HG03432 (cell line): ENCODE results near the gene THADA.
"Not testable (repeated sequence)": the region's sequence is repeated elsewhere in the genome, so short reads cannot be mapped to it uniquely, and the experiment has no call there.

ENCODE experiments used
- ATAC-seq: cut with Tn5 transposase; IDR thresholded peaks from one replicate; pipeline ENCODE4 v1.9.1; 2021; ENCODE audit warnings: mild to moderate bottlenecking, moderate library complexity; ENCODE audit not compliant: unreplicated experiment

Gene THADA

DNA sequence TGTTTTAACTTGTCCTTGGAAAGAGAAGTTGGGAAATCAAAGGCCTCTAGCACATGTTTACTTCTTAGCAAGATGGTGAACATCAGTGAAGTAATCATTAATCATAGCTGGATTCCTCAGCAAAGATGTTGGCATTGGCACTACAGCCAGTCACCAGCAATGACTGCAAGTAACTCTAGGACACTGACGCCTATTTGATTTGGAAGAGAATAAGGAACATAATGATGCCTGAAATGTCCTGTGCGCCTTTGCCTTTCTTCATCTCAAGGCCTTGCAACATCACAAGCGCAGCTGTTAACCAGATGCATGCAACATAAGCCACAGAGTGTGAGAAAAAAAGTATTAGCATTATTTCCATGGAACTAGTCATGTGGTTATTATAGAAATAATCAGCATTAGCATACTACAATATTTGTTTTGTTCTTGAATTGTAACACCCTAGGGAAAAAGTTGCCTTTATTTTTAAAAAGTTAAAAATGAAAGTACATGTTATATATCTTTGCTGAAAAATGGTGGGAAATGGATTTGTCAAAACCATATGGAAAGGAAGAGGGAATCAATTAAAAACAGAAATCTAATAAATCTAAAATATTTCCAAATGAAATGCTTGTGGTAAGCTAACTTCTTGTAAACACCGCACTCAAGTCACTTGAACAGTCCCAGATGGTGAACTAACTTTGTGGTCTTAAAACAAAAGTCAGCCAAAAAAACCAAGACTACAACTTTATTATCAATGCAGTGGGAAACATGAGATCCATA lies 55.6 kb downstream of the THADA start:
- ATAC-seq = no peak

DNA sequence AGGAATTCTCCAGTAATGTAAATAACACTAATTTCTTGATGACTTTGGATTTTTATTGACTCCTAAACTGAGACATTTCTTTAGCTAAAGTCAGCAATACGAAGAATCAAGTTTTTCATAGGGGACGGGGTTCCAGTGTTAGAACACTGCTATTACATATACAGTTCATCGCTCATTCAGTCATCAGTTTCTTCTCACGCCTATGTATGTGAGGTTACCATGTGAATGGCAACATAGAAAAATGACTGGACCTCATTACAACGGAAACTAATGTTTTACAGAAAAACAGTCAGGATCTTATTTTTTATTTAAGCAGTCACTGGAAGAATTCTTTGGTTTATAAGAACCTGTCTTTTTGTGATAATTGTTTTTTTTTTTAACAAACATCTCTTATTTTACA lies 56.4 kb downstream of the THADA start:
- no peak for ATAC-seq

DNA sequence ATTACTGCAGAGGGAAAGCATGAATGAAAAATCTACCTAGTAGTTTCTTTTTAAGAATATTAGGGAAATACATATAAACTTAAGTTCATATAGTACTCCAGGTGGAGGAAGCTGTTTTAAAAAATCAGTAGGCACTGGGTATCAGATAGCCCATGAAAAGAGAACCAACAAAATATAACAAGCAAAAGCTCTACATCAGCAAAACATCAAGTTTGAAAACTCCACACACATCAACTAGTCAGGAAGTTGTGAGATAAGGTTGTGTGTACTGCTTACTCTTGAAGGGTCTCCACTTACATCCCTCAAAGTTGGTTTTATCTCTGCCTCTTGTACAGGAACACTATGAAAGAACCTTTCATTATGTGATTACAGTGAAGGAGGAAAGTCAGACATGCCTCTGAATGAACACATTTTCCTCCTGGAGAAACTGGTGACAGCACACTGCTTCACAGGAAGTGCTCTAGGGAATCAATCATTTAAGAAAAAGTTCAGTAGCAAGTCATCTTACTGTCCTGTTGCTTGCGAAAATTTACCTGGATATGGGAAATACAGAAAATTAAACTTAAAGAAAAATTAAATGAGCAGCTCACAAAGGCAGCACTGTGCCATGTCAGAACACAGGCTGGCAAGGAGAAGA lies 57.7 kb downstream of the THADA start:
- no peak for ATAC-seq

DNA sequence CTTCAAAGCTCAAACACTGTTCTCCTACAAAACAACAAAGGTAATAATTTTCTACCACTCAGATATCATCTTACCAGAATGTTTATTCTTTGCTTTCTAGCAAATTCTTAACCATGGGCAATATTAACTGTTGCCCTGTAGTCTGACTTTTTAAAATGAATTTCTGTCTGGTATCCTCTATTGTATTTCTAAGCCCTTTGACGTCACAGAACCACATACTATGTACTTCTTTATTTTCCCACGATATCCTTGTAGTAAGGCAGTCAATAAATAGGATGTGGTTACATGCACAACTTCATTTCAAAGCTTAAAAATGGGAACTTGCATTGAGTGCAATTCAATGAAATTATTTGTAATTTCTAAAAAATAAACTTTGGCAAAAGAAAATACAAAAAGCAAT lies 58.7 kb downstream of the THADA start:
- no peak for ATAC-seq

DNA sequence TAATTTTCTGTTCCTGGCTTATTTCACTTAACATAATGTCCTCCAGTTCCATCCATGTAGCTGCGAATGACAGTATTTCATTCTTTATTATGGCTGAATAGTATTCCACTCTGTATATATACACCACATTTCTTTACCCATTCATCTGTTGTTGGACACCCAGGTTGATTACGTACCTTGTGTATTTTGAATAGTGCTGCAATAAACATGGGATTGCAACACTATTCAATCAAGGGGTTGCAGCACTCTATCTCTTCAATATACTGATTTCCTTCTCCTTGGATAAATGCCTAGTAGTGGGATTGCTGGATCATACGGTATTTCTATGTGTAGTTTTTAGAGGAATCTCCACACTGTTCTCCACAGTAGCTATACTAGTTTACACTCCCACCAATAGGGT lies 61.3 kb downstream of the THADA start:
- no peak for ATAC-seq

DNA sequence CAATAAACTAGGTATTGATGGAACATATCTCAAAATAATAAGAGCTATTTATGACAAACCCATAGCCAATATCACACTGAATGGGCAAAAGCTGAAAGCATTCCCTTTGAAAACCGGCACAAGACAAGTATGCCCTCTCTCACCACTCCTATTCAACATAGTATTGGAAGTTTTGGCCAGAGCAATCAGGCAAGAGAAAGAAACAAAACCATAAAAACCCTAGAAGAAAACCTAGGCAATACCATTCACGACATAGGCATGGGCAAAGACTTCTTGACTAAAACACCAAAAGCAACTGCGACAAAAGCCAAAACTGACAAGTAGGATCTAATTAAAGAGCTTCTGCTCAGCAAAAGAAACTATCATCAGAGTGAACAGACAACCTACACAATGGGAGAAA lies 63.3 kb downstream of the THADA start:
- not testable (repeated sequence) for ATAC-seq

DNA sequence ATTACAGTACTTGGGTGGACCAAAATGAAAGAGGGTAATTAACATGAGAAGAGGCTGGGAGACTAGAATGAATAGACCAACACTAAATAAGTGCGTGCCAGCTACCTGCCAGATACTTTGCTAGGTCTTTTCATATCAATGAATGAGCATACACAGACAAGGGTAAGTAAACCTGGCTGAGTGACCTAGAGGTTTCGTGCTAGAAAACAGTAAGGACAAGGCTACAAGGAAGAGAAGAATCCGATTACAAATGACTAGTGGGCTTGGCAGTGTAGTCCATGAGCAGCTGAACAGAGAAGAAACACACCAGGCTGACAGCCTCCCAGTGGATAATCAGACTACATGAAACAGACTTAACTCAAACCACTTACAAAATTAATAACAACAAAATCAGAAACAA lies 64.6 kb downstream of the THADA start:
- ATAC-seq = no peak

DNA sequence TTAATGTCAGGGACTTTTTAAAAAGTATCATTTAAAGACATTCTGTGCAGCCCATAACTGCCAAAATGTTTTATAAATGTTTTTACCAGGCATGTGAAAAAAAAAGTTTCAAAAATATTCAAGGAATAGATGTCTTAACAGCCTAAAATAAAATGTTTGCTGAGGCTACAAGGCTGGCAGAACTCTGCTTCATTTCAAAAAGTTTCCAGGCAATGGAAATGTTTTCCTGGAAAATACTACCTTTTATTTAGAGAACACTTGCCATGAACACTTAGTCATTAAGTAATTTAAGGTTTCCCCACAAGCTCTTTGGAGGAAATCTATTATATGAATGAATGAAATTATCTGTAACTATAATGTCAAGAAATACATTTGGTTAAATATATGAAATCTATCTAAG lies 68.8 kb downstream of the THADA start:
- no peak for ATAC-seq

DNA sequence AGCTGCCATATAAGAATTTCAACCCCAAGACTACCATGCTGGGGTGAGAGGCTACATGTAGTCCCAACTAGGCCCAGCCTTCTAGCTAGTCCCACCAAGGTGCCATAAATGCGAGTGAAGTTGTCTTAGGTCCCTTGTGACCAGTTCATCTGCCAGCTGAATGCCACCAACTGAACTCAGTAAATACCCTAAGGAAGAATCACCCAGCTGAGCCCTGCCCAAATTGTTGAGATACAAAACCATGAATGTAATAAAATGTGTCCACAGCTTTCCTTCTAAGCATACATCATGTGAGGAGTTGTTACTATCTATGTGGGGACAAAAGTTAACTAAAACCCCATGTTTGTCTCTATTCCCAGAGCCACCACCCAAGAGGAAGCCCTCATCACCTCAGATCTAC lies 70.3 kb downstream of the THADA start:
- no peak for ATAC-seq

DNA sequence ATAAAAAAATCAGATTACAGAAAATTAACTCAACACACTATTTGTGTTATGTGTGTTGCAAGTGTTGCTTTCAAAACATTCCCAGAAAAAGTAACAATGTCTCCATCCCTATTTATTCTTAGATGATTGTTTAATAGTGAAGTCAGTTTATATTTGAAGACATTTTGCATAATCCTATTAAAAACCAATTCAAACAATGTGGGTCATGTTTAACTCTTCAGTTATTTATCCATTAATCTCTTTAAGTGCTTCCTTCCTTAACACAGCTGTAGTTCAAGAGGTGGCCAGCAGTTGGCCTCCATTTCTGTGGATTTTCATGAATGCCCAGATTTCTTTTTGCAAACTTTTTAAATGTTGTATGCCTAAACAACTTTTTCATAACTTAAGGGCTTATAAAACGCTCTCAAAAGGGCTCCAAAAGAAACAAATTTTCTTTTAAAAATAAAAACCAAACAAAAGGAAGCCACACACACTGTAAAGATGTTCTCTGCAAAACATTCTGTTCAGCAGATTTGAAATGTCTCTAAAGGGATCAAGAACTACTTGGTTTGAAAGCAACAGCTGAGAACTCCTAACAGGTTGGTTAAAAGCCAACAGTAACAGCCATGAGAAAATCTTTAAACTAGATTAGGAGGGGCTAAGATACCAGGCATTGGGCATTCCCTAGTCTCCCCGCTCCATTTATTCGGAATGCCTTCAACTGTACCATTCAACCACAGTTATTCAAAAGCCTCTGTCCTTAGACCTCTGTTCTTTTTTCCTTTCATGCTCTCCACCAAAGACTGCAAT lies 71.5 kb downstream of the THADA start:
- ATAC-seq = no peak

DNA sequence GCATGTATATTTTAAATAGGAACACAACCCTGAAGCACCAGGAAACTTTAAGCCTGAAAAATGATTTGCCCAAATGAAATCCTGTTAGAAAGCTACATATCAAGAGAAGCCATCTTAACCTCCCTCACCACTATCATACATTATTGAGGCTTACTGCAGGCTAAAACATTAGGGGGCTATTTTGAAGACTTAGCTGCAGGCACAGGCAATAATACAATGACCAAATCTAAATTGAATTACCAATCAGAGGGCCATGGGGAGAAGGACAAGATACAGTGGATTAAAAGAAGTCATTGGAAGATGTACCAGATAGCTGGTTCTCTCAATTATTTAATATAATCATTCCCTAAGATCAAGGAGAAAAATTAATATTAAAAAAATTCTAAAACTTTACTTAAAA lies 73.7 kb downstream of the THADA start:
- ATAC-seq = no peak

DNA sequence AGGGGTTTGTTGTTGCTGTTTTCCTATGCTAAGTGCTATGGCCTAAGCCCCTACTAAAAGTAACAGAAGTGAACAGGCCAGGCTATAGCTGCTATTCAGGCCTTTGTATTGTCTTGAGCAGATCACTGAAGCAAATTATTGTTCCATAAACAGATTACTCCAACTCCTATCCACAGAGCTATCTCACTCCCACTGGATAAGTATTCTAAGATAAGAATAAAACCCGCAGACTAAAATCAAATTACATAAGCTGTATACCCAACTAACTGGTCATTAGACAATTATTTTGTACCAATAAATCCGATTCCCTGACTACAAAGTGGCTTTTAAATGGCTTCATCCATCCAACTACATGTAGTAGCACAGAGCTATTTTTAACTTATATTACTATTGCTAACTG lies 74.3 kb downstream of the THADA start:
- ATAC-seq = no peak

DNA sequence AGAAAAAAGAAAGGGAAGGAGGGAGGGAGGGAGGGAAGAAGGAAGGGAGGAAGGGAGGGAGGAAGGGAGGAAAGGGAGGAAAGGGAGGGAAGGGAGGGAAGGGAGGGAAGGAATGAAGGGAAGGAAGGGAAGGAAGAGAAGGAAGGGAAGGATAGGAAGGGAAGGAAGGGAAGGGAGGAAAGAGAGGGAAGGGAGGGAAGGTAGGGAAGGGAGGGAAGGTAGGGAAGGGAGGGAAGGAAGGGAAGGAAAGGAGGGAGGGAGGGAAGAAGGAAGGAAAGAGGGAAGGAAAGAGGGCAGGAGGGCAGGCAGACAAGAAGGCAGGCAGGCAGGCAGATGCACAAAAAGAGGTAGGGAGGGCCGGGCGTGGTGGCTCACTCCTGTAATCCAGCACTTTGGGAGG lies 74.9 kb downstream of the THADA start:
- ATAC-seq = no peak

DNA sequence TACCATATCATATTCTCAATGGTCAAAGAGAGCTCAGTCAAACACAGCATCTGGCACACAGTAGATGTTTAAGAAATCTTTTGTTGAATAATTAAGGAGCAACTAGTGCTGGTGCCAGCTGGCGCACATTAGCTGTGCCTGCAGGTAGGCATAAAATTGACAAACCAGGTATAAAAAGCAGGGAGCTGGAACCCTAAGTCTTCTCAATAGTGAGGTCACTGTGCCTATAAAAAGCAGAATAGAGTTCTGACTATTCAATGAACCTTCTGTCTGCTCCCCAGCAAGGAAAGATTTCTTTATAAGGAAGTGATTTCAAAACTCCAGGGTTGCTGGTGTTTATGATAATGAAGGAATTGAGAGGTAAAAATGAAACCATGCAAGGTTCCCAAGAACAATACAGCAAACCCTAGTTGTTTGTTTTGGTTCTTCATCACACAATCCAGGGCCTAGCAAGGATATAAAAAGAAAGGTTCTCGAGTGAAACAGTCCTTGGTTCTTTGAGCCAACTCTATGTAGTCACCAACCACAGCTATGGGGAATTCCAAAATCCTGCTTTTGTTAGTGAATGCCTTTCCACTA lies 76.1 kb downstream of the THADA start:
- ATAC-seq = no peak

DNA sequence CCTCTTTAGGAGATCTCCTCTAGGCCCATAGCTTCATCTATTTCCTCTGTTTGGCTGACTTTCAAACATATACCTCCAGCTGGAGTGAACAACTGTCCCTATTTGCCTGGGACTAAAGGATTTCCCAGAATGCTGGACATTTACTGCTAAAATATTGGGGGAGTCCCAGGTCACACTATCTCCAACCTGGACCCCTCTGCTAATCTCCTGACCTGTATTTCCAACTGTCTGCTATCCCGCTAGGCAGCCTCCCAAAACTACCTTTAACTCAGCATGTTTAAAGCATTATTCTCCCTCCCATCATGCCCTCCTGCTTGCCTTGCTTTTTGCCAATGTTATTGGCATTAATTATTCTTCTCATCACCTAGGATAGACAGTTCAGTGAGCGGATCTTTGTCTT lies 77.1 kb downstream of the THADA start:
- ATAC-seq = no peak

DNA sequence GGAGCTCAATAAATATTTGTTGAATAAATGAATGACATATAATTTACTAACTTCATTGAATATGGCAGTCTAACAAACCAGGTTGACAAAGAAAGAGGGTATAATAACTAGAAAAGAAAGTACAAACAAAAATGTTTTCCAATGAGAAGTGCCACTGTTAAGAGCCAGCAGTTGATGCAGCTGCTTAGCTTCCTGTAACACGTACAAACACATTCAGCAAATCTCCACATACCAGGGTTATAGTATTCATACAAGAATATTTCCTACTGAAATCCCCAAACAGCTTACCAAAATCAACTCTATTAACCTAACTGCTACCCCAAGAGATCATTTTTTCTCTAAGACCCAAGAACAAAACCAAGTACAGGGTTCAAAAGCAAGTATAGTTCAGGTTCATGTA lies 77.7 kb downstream of the THADA start:
- ATAC-seq = no peak

DNA sequence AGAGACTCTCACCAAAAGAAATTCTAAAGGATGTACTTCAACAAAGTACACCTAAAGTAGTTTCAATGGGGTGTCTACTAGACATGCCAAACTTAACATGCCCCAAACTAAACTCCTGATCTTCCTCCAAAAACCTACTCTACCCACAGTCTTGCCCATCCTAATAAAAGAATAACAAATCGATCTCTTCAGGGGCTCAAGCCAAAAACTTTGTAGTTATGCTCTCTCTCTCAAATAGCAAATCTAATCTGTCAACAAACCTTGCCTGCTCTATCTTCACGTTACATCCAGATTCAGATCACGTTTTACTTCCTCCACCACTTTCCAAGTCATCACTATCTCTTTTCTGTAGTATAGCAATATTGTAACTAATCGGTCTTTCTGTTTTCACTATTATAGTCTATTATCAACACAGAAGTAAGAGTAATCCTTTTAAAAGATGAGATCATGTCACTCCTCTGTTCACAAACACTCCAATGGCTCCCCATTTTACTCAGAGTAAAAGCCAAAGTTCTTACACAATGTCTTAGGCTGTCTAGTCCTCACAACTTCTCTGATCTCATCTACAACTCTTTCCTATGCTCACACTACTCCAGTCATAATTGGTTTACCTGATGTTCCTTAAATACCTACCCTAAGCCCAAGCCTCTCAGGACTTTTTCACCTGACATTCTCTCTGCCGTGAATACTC lies 79.9 kb downstream of the THADA start:
- ATAC-seq = no peak

DNA sequence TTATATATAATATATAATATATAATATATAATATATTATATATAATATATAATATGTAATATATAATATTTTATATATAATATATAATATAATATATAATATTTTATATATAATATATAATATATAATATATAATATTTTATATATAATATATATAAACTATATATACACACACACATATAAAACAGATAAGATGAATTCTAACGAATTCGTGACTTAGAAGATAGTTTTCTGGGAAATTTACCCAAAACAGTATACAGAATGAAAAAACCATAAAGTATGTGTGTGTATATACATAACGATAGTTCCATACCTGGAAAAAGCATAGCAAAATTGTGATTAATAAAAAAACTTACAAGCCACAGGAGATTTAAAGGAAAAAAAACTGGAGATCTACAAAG lies 80.6 kb downstream of the THADA start:
- no peak for ATAC-seq

DNA sequence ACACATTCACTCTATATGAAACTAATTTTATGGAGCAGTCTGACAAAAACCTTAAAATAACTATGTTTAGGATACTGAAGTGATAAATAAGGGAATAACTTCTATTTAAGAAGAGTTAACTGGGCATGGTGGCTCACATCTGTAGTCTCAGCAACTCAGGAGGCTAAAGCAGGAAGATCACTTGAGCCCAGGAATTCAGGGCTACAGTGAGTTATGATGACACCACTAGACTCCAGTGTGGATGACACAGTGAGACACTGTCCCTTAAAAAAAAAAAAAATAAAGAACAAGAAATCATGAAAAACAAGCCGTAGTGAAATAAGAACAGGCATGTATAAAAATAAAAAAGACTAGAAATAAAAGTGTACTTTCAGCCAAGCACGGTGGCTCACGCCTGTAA lies 82.0 kb downstream of the THADA start:
- ATAC-seq = no peak

DNA sequence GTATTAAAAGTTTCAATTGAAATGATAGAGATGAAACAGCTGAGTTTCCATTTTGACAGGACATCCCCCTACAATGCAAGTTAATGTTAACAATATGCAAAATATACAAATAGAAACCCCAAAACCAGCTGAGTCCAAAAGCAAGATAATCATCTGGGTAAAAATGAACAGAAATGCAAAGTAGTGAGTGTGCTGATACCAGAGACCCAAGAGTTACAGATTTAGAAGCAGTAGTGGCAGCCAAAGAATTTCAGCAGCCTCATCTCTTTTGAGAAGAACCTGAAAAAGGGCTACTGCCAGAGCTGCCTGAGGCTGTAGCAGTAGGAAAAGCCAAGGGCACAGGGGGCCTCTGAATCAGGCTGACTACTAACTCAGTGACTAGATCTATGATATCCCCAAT lies 82.6 kb downstream of the THADA start:
- ATAC-seq = peak; percentile 69

DNA sequence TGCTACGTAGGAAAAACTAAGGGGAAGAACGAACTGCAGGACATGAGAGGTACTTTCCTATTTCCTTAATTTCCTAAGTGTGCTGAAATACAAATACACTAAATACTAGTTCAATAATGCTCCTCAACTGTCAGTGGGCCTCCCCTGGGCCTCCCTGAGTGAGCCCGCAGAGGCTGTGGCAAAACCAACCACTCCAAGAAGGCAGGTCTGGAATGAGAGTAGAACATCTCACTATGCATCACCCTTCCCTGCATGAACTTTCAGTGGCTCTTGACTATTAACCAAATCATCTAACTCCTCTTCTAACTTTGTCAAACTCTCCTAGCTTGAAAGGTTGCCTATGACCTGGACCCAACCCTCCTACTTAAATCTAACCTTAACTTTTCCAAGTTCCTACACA lies 84.6 kb downstream of the THADA start:
- ATAC-seq = no peak
